ENCODE measurements around the gene RNASE3.
A peak's percentile ranks its signal among the peaks of the same experiment; 100 is the strongest.
"Not testable (repeated sequence)": the region's sequence is repeated elsewhere in the genome, so short reads cannot be mapped to it uniquely, and the experiment has no call there.

RNASE3 gene

DNA sequence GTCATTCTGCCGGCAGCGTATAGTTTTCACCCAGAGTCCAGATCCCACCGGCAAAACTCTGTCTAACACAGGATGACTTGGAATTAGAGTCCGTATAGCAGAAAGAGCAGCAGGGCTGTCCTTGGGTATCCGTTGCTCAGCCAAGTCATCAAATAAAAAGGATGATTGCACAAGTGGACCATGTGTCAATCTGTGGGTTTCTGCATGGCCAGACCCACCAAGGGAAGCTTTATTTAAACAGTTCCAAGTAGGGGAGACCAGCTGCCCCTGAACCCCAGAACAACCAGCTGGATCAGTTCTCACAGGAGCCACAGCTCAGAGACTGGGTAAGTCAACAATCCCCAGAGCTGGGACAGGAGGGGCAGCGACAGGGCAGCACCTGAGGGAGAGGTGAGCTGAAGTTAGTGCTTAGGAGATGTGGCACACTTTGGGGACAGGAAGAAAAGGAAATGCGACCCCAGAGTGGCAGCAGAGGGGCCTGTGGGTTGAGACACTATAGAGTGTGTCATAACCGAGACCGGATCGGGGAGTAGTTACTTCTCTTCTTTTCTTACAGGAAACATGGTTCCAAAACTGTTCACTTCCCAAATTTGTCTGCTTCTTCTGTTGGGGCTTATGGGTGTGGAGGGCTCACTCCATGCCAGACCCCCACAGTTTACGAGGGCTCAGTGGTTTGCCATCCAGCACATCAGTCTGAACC, at the start of gene RNASE3:
RNASE3 (plus strand) TSS at position 260 of the 700 bp plus-strand sequence; CDS start at position 562, 302 bp downstream.
- not testable (repeated sequence) for DNase-seq

DNA sequence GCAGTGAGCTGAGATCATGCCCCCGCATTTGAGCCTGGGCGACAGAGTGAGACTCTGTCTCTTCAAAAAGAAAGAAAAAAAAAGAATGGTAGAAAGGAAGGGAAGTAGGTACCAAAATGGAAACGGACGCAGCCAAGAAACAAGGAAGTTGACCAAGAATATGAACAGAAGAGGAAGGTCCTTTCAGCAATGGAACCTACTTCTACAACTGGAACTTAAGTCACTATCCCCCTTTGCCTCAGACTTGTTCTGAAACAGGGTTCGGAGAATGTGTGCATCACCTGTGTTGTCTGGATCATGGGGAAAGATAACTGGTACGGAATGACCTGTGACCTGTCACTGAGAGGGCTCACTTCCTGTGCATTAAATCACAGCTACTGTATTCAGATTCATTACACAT, 44.6 kb upstream of the RNASE3 start:
- DNase-seq: no peak

DNA sequence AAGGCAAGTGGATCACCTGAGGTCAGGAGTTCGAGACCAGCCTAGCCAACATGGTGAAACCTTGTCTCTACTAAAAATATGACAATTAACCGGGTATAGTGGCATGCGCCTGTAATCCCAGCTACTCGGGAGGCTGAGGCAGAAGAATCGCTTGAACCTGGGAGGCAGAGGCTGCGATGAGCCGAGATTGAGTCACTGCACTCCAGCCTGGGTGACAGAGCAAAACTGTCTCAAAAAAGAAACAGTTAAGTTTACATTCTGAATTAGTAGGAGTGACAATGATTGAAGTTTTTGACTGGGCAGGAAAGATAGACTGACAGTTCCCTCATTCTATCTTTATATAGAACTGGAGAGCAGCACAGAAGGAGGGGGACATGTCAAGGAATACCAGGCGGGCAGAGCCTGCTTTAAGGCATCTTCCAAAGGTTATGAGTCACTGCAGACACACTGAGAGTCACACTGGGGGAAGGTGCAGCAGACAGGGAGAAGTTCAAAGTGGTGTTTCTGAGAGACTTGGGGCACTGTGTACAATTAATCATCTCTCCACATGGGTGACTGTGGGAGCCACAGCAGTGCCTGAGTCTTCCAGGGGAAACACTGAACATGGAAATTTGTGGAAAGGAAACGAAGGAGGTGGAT, 42.8 kb upstream of the RNASE3 start:
- DNase-seq: peak; percentile 65

DNA sequence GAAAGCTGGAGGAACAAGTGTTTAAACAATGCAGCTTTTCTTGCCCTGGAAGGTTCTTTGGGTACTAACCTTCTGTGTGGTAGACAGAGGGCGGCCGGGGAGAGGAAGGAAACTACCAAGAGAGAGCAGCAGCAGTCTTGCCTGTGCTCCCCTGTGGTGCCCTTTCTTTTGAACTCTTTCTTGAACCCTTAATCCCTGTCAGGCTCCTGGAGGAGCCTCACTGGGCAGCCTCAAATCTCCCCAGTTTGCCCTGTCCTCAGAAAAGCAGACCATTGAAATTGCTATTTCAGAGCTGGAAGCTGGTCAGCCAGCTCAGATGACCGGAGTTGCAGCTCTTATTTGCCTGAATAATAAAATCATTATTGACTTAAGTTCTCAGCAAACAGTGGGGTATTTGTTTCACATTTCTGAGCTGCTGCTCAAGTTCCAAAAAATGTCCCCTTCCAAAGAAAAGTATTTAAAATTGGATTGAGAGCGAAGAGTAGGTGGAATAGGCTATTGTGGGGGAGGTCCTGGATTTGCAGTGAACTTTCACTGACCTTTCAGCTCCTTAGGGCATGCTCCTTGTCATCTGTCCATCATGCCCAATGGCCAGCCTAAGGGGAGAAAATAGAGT, 42.1 kb upstream of the RNASE3 start:
- DNase-seq: no peak

DNA sequence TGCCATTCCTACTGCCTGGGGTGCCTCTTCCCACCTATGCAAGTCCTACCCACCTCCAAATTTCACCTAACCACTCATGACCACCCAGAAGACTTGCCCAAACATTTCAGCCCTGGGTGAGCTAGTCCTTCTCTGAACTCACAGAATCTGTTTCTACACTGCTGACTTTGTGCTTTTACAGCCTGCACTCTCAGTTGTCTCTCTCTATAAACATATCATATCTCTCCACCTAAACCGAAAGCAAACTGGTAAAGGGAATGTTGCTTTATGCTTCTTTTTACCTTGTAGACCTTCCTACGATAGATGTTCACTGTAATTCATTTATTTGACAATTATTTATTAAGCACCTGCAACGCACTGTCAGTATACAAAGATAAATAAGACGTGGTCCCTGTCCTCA, 38.1 kb upstream of the RNASE3 start:
- DNase-seq: no peak

DNA sequence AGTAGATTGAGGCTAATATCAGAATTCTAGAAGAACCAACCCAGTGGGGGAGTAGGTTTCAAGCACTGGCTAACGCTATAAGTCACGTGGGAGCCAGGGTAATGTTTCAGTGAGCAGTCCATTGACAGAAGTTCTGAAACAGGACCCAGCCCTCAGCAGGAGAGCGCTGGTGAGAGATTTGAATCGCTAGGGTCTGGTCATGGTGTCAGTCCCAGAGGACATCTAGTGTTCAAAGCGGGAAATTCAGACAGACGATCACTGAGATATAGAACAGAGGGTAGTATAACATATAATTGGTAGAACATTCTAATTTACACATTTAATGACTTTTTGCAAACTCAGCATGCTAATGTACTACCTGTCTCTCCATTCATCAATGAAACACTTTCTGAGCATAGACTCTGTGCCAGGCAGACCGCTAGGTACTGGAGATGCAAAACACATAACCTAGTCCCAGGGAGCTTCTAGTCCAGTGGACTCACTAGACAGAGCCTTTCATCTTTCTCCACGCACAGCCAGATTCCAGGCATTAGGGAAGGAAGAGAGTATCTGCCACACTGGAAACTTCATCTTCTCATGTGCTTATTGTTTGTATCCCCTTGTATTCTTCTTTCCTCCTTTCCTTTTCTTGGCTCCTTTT, 35.4 kb upstream of the RNASE3 start:
- peak; percentile 59 for DNase-seq

DNA sequence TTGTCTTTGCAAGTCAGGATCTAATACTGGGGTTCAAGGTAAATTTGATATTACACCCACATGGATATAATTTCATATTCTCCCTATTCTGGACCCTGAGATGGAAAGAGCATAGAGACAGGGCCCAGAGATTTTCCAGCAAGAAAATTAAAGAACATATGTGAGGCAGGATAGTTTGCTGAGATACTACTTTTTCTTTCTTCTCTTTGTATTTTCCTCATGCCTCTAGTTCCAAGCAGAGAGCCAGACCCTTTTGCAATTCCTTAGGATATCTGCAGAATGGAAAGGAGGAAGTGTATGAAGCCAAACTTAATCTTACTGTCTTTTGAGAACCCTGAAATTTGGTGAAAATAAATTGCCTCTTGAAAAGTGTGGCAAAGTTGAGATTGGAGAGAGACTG, 34.0 kb upstream of the RNASE3 start:
- DNase-seq: no peak

DNA sequence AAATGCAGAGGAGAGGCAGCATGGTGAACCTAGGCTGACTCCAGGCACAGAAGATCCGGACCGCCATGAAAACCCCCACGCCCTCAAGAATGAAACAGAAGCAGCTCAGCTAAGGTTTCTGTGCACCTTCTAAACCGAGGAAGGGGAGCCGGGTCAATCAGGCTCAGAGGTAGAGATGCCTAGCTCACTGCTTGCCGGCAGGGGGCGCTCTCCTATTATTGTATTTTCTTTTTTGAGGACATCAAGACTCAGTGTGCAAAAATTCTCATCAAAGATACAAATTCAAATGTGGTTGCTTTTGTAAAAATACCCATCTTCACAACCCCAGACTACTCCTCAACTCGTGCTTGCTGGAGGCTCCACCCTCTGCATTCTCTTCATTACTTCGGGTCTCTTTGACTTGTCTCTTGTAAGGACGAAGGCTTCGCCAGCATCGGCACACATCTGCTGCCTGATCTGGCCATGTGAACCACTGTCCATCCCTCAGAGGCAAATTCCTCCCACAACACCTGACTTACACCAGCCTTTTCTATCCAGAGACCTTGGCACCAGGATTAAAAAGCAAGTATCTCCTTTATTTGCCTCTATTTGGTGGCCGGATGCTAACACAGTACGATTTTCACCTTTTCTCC, 33.4 kb upstream of the RNASE3 start:
- DNase-seq: peak; percentile 47

DNA sequence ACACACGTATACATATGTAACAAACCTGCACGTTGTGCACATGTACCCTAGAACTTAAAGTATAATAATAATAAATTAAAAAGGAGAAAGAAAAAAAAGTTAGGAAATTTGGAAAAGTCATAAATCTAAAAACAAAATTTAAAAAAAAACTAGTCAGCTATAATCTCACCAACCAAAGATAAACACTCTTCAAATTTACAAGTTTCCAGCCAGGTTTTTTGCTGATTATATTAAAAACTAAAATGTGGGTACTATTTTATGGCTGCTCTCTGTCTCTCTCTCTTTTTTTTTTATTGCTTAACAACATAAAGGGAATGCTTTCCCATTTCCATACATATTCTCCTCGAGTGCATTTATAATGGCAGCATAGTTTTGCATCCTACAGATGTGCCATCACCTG, 25.0 kb upstream of the RNASE3 start:
- no peak for DNase-seq

DNA sequence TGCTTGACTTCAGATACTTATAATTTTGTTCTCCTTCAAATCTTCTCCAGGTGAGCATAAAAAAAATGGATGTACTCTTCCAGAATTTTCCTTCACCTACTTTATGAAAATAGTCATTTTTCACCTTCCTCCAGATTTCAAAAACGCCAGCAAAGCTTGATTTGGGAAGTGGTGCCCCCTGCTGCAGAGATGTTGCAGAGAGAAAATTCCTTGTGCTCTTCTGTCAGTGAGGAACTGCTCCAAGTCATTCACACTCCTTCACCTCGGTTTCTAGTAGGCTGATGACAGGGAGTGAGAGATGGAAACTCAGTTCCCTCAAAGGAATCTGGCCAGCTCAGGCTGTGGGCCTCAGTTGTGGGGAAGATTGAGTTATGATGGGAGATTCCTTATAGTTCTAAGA, 24.2 kb upstream of the RNASE3 start:
- DNase-seq: peak; percentile 5

DNA sequence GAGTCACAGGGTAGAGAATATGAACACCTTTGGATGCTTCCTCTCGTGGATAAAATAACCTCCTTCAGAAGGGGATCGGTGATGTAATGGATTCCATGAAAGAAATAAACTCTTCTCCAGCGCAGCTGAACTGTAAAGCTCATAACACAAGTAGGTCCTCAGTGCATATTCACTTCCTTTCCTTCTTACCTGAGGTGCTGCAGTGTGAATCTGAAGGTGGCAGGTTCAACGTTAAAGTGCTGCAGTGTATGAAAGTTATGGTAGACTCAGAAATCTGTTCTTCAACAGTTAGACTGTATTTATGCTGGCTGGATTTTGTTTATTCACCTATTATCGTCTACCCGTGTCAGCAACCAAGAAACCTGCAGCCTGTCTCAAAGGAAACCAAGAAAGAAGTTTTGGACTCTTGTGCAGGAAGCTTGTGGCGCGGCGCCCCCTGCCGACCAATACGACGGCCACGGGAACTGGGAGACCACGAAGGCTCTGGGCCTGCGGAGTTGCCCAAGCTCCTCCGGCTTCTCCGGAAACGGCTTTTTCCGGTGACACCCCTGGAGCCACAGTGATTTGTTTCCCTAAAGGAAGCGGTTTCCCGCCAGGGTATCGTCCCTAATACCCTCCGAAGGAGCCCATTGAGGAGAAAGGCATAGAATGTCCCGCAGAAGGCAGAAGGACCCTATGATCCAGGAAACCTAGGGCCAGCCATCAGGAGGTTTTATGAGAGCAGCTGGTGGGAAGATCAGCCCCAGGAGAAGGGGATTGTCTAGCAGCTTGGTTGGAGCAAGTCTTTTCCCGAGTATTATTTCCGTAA, 17.6 kb upstream of the RNASE3 start:
- DNase-seq: peak; percentile 75

DNA sequence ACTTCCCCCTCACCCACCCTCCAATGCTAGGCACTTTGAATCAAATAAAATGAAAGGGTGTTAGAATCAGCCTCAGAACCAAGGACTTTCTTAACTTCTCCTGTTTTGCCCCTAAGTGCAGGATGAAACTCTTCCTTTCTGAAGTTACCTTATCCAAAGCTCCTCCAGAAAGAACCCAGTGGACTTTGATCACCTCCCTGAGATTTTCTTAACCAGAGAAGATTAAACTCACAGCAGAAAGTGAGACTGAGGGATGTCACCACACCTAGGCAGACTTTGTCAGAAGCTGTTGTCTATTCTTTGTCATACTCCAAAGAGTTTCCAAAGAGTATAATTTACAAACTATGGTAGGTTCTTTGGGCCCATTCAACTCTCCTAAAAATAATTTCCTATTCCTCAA, 14.2 kb upstream of the RNASE3 start:
- no peak for DNase-seq

DNA sequence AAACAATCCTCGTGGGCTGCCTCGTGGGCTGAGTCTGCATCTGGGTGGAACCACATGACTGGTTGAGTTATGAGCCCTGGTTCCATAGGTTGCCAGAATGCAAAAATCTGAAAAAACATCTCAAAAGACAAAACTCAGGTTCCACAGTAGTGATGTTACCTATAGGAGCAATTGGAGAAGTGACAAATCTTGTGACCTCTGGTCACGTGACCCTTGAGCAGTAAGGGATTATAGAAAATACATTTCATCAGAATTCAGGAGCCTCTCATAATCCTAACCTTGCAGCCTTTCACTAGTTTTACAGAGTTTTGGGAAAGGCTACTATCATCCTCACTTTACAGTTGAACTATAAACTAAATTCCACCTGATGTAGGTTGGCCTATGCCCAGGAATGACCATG, 12.5 kb upstream of the RNASE3 start:
- no peak for DNase-seq

DNA sequence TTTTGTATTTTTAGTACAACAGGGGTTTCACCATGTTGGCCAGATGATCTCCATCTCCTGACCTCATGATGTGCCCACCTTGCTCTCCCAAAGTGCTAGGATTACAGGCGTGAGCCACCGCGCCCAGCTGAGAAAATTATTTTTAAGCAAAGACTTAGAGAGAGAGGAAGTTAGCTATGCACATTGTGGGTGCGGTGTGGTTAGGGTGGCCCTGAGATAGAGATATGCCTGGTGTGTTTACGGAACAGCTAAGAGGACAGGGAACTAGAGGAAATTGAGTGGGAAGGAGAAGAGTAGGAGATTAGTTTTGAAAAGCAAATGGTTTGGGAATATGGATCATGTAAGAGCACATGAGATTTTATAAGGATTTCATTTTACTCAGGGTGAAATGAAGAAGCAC, 10.0 kb upstream of the RNASE3 start:
- not testable (repeated sequence) for DNase-seq

DNA sequence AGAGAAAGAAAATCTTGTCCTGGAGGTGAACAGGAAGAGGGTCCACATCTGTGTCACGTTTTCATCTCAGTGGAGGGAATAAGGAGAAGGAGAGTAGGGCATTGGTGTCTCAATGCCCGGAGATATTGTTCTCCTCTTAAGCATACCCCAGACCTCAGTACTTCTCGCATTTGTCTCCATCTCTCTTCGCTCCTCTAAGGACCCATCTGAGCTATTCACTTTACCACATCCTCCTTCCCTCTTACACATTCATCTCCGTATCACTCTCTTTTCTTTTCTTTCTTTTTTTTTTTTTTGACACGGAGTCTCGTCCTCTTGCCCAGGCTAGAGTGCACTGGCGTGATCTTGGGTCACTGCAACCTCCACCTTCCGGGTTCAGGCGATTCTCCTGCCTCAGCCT, 8.4 kb upstream of the RNASE3 start:
- DNase-seq: not testable (repeated sequence)

DNA sequence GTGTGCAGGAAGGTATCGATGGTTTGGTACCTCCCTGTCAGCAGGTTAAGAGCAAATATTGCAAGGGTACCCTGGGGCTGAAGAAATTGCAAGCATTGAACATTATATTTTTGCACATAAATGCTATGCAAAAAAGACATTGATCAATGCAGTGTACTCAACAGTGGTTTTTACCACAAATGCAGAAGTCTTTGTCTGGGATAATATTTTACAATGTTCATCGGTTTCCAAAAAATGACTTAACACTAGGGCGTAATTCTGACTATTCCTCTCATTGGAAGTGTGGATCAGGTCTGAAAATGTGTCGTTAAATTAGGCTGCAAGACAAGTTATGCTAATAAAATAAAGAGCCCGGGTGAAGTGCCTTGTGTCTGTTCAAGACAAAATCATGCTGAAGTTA, 2.8 kb upstream of the RNASE3 start:
- not testable (repeated sequence) for DNase-seq

DNA sequence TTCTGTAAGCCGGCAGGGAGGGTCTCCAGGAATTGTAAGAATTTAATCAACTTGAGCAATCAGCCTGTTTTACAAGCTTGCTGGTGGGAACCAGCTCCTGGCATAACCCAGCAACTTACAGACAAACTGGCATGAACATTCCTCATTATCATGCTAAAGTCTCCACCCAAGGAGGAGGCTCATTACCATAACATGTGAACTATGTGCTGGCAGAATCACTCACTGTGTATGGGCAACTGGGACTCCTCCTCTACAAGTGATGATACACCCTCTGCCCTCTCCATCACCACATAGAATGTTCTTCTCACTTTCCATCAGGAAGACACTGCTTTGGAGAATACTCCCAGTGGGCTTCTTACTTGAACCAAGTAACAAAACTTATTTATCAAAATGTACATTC, 4.1 kb downstream of the RNASE3 start:
- not testable (repeated sequence) for DNase-seq

DNA sequence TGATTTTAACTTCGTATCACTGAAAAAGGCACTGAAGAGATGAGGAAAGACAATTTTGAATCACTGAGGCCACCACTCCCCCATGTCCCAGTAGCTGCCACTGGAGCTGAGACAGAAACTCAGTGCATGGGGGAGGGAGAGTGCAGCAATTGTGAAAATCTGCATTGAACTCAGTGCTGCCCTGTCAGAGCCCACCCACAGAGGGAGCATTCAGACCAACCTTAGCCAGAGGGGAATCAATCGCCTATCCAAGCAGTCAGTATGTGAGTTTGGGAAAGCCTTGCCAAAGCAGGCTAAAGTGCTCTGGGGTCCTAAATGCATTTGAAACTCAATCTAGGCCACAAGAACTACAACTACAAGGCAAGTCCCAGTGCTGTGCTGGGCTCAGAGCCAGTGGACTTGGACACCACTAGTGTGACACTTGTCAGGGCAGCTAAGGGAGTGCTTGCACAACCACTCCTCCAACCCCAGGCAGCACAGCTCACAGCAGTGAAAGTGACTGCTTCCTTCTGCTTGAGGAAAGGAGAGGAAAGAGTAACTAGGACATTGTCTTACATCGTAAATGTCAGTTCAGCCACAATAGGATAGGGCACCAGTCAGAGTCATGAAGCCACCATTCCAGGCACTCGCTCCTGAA, 13.3 kb downstream of the RNASE3 start:
- no peak for DNase-seq

DNA sequence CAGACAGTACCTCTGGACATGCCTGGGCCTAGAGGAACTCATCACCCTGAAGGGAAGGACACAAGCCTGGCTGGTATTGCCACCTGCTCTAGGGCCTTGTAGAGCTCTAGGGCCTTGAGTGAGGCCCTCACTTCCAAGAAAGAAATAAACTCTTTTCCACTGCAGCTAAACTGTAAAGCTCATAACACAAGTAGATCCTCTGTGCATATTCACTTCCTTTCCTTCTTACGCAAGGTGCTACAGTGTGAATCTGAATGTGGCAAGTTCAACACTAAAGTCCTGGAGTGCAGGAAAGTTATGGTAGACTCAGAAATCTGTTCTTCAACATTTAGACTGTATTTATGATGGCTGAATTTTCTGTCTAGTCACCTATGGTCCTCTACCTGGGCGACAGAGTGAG, 14.5 kb downstream of the RNASE3 start:
- no peak for DNase-seq

DNA sequence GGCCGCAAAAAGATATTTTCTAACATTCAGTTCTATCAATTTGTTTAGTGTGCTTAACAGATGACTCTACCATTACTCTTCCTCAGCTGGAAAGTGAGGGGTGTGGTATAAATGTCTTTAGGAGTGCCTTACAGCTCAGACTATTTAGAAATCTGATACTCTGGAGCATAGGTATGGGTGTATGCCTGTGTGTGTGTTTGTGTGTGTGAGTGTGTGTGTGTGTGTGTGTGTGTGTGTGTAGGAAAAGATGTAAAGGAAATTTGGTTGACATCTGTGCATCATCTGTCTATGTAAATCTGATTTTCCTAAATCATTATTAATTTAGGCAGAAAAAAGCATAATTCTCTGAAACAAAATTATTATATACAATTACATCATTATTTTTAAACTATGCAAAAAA, 16.0 kb downstream of the RNASE3 start:
- DNase-seq: no peak

DNA sequence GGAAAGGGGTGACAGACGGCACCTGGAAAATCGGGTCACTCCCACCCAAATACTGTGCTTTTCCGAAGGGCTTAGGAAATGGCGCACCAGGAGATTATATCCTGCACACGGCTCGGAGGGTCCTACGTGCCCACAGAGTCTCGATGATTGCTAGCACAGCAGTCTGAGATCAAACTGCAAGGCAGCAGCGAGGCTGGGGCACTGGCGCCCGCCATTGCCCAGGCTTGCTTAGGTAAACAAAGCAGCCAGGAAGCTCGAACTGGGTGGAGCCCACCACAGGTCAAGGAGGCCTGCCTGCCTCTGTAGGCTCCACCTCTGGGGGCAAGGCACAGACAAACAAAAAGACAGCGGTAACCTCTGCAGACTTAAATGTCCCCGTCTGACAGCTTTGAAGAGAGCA, 19.6 kb downstream of the RNASE3 start:
- not testable (repeated sequence) for DNase-seq

Measured in fibroblast of skin of right biceps (primary cell).